22Rv1 (cell line): ENCODE results near the gene SEC63.
"Not testable (repeated sequence)": the region's sequence is repeated elsewhere in the genome, so short reads cannot be mapped to it uniquely, and the experiment has no call there.

ENCODE experiments used
- H3K27ac ChIP-seq: fragments of 450-650 bp; 2 replicates; pipeline ENCODE4 v1.5.1; 2017
- CTCF ChIP-seq: fragments of 450-650 bp; IDR thresholded peaks from 2 replicates; pipeline ENCODE4 v1.5.1; 2017; ENCODE audit warnings: mild to moderate bottlenecking
- ZFX ChIP-seq: fragments of 450-650 bp; IDR thresholded peaks from 2 replicates; pipeline ENCODE4 v1.6.1; 2017; ENCODE audit warnings: antibody characterized with exemption, borderline replicate concordance

Gene SEC63

GRCh38 chr6:107862383-107862782 lies 95.6 kb downstream of the SEC63 start:
- no peak overlapping the region for H3K27ac ChIP-seq
- no peak for TF ChIP-seq CTCF
- no peak for TF ChIP-seq ZFX

- not testable (repeated sequence) for H3K27ac ChIP-seq
Measured at GRCh38 chr6:107860963-107861362, 97.0 kb downstream of the SEC63 start.

- not testable (repeated sequence) for H3K27ac ChIP-seq
Measured at GRCh38 chr6:107860144-107860543, 97.9 kb downstream of the SEC63 start.

GRCh38 chr6:107853230-107853629 lies 104.8 kb downstream of the SEC63 start:
- TF ChIP-seq CTCF (no peak), ZFX (no peak)
- H3K27ac ChIP-seq = no peak overlapping the region

GRCh38 chr6:107849325-107849724 lies 108.7 kb downstream of the SEC63 start:
- TF ChIP-seq CTCF (no peak), ZFX (no peak)
- H3K27ac ChIP-seq = no peak overlapping the region

- TF ChIP-seq CTCF = peak; percentile 97
- TF ChIP-seq ZFX = no peak
- H3K27ac ChIP-seq = no peak overlapping the region
Measured at GRCh38 chr6:107847844-107848802, 109.9 kb downstream of the SEC63 start.

GRCh38 chr6:107846262-107846795 lies 111.7 kb downstream of the SEC63 start:
- H3K27ac ChIP-seq = no peak overlapping the region
- no peak for TF ChIP-seq ZFX
- TF ChIP-seq CTCF = no peak

GRCh38 chr6:107845777-107846176 lies 112.2 kb downstream of the SEC63 start:
- no peak for TF ChIP-seq CTCF
- TF ChIP-seq ZFX = no peak
- no peak overlapping the region for H3K27ac ChIP-seq
